Spinal cord (tissue), 10 donors: ENCODE measurements around the gene ITGB3. TPM values are rescaled to one million over a fixed set of nuclear protein-coding genes. Genes with fewer than 3 reads are reported as not detected.

Experiments
- DNase-seq, 6 donors: peaks; one replicate each; pipeline versions ENCODE4 v3.0.0 to v3.0.0-alpha.2; 2013 to 2015; ENCODE audit warnings: low spot score in 6 of 6, low read depth in 4 of 6
- H3K27ac ChIP-seq: one replicate; pipeline ENCODE4 v1.5.1; 2013; ENCODE audit warnings: low read depth, low read length, control low read depth
- H3K27me3 ChIP-seq: one replicate; pipeline ENCODE4 v1.6.1; 2013; ENCODE audit warnings: low read length; ENCODE audit not compliant: control insufficient read depth, insufficient read depth
- H3K36me3 ChIP-seq: one replicate; pipeline ENCODE4 v1.6.1; 2013; ENCODE audit warnings: low read length; ENCODE audit not compliant: control insufficient read depth, insufficient read depth
- H3K4me1 ChIP-seq: one replicate; pipeline ENCODE4 v1.6.1; 2013; ENCODE audit warnings: low read length; ENCODE audit not compliant: control insufficient read depth, insufficient read depth
- H3K4me3 ChIP-seq: one replicate; pipeline ENCODE4 v1.5.1; 2013; ENCODE audit warnings: low read depth, low read length, control low read depth
- H3K9me3 ChIP-seq: one replicate; pipeline ENCODE4 v1.6.1; 2013; ENCODE audit warnings: low read length; ENCODE audit not compliant: control insufficient read depth, insufficient read depth
- WGBS: methylation state at CpG from one replicate; pipeline ENCODE4 v1.1.5; 2013; ENCODE audit warnings: missing lambda C conversion rate; ENCODE audit not compliant: insufficient coverage; 5-methylcytosine and 5-hydroxymethylcytosine counted together
- polyA plus RNA-seq, 2 donors: library from polyadenylated mRNA; unstranded; fragments of 120-200 nt; gene quantifications; one replicate each; pipeline ENCODE4 v1.2.1, GENCODE V29; 2013; ENCODE audit not compliant: insufficient read length in 2 of 2
- total RNA-seq, 2 donors: library from RNA; depleted of rRNA in 1 of 2; stranded (reverse); fragments of 120-200 nt in 1 of 2; fragments of >200 nt in 1 of 2; gene quantifications; one replicate each; pipeline versions ENCODE4 v1.2.3 to v1.2.4, GENCODE V29; 2013 to 2014
- donor health status: healthy.

Gene ITGB3
- total and polyA plus RNA-seq, 4 donors: 2.6 to 7.5 (median 3.6) TPM

DNA sequence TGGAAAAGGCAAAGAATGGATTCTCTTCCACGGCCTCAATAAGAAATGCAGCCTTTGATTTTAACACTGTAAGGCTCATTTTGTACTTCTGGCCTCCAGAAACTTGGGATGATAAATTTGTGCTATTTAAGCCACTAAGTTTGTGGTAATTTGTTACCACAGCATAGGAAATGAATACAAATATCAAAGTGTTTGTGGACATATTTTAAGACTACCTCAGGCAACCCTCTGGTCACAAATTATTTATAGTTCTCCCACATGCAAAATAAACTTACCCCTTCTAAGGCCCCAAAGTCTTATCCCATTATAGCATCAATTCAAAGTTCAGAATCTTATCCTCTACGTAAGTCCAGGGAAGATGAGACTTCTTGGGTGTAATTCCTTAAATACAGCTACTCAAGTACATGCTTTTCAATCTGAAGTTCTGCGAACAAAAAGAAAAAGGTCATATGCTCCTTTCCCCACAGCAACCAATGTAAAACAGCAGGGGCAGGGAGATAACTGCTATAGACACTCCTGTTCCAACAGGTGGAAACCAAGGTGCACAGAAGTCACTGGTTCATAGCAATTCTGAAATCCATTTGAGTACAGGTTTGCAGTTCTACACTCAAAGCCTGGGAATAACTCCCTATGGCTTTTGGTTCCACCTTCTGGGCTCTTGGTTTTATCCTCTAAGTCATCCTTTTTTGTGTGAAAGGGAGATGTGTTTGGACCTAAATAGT is 64.7 kb downstream of the ITGB3 start:
- H3K27ac ChIP-seq: no peak overlapping the region
- no peaks in the 10 kb centered on the region for H3K36me3 ChIP-seq
- no peaks in the 10 kb centered on the region for H3K27me3 ChIP-seq
- H3K4me3 ChIP-seq: no peak overlapping the region
- peaks cover 4% of the 10 kb centered on the region for H3K4me1 ChIP-seq
- 100% methylated on average over 1 of the region's 3 CpGs for WGBS
- DNase-seq: no peak
- peaks cover 3% of the 10 kb centered on the region for H3K9me3 ChIP-seq

DNA sequence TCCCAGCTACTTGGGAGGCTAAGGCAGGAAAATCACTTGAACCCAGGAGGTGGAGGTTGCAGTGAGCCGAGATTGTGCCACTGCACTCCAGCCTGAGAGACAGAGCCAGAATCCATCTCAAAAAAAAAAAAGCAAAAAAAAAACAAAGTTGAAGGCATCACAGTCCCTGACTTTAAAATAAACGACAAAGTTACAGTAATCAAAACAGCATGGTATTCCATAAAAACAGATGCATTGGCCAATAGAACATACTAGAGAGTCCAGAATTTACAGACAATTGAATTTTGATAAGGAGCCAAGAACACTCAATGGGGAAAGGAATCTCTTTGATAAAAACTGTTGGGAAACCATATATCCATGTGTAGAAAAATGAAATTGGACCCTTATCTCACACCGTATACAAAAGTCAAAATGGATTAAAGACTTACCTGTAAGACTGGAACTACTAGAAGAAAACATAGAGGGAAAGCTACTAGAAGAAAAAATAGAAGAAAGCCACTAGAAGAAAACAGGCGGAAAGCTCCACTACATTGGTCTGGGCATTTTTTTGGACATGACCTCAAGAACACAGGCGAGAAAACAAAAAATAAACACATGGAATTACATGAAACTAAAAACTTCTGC is 67.4 kb downstream of the ITGB3 start:
- WGBS: 100% methylated on average over 1 of the region's 5 CpGs
- Histone ChIP-seq H3K4me1 (peaks cover 12% of the 10 kb centered on the region), H3K9me3 (peaks cover 3% of the 10 kb centered on the region), H3K27me3 (no peaks in the 10 kb centered on the region), H3K36me3 (no peaks in the 10 kb centered on the region), H3K27ac (no peak overlapping the region), H3K4me3 (no peak overlapping the region)
- DNase-seq: no peak

DNA sequence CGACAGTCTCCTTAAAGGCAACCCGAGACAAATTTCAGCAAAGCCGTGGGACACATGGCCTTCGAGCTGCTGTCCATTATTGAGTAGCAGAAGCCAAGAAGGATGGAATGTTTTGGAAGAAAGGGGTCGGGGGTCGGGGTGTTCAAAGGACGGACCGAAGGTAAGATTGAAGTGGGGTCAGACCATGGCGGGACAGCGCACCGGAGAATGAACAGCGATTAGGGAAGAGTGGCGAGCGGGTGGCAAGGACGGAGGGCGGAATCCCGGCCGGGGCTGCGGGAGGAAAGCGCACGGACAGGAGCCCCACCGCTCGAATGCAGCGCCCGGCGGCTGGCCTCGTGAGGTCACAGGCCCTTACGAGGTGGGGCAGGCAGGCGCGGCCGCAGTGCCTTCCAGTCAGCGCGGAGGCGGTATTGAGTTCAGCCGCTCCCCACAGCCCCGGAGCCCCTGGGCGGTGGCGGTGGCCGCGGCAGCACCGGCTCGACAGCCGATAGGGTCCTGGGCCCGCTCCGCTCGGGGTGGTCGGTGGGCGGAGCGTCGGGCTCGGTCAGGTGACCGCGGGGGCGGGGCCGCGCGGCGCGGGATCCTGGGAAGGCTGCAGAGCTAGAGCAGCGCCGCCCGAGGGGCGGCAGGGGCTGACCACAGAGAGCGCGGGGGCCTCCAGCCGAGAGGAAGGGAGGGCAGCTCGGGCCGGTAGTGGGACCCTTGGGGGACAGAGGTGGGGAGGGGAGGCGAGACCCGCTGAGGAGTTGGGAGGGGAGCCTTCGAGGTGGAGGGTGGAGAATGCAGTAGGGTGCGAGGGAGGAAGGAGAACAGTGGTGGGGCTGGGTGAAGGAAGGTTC is 70.0 kb downstream of the ITGB3 start, which contains the start of gene EFCAB13:
TSS of gene EFCAB13 (plus strand) at position 574 of the 842 bp plus-strand sequence. CDS start 4,399 bp downstream, outside the sequence.
- peaks cover 12% of the 10 kb centered on the region for H3K4me1 ChIP-seq
- peak; percentile 46 to 95 (median 59) for DNase-seq
- H3K4me3 ChIP-seq: peak within 1 kb of the TSS; percentile 68
- H3K27me3 ChIP-seq: no peaks in the 10 kb centered on the region
- H3K27ac ChIP-seq: peak within 1 kb of the TSS; percentile 83
- no peaks in the 10 kb centered on the region for H3K36me3 ChIP-seq
- WGBS: under 1% methylated on average over 72 of the region's 72 CpGs
- peaks cover 3% of the 10 kb centered on the region for H3K9me3 ChIP-seq

DNA sequence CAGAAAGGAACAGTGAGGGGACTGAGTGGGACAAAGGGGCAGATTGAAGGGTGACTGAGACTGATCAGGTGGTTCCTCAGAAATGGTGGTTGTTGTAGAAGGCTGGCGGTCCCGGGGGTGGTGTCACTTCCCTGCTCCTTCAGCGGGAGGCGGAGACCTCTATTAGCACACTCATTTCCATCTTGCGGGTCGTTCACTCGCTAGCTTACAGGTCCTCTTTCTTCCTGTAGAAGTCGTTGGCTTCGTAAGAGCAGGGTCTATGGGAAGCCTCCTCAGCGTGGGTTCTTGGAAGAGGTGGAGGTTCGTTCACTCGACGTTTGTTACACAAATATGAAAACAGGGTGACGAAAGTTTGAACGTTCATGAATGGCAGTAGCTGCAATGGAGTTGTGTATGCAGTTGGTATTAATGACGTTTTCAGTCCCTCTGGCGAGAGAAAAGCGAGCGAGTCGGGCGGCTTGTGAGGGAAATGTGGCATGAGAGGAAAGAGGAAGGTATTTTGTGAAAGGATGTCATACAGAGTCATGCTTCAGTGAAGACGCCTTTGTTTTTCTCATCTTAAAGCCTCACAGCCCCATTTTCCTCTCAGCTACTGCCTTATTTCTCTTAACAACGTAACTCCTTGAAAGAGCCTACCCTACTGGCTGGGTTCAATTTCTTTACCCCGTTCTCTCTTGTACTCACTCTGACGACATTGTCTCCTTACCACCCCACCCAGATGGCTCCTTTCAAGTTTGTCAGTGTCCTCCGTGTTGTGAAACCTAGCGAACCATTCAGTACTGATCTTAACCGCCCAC is 70.8 kb downstream of the ITGB3 start:
- Histone ChIP-seq H3K27ac (peak overlapping the region; percentile 83), H3K4me1 (peaks cover 12% of the 10 kb centered on the region), H3K36me3 (no peaks in the 10 kb centered on the region), H3K9me3 (peaks cover 3% of the 10 kb centered on the region), H3K4me3 (peak overlapping the region; percentile 68), H3K27me3 (no peaks in the 10 kb centered on the region)
- peak in 5 of 6 donors; percentile 6 to 82 (median 25) for DNase-seq
- WGBS: 21% methylated on average over 10 of the region's 28 CpGs

DNA sequence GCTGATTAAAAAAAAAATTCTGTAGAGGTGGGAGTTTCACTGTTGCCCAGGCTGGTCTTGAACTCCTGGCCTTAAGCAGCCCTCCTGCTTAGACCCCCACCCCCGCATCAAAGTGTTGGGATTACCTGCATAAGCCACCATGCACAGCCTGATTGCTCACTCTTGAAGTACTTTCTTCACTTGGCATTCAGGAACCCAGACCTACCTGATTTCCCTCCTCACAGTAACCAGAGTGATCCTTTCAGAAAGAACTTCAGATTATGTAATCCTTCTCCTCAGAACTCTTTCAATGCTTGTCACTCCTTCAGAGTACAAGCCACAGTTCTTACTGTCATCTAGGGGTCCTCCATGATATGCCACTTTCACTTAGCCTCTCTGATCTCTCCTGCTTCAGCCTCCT is 71.5 kb downstream of the ITGB3 start:
- no peaks in the 10 kb centered on the region for H3K36me3 ChIP-seq
- 100% methylated on average over 1 of the region's 1 CpG for WGBS
- H3K27me3 ChIP-seq: no peaks in the 10 kb centered on the region
- no peak overlapping the region for H3K4me3 ChIP-seq
- no peak overlapping the region for H3K27ac ChIP-seq
- no peak for DNase-seq
- H3K9me3 ChIP-seq: peaks cover 3% of the 10 kb centered on the region
- peaks cover 12% of the 10 kb centered on the region for H3K4me1 ChIP-seq

DNA sequence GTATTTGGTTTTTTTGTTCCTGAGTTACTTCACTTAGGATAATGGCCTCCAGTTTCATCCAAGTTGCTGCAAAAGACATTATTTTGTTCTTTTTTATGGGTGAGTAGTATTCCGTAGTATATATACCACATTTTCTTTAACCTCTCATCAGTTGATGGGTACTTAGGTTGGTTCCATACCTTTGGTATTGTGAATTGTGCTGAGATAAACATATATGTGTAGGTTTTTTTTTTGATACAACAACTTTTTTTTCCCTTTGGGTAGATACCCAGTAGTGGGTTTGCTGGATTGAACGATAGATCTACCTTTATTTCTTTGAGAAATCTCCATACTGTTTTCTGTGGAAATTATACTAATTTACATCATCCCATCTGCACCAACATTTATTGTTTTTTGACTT is 76.9 kb downstream of the ITGB3 start:
- Histone ChIP-seq H3K4me1 (no peaks in the 10 kb centered on the region), H3K4me3 (no peak overlapping the region), H3K27me3 (no peaks in the 10 kb centered on the region), H3K9me3 (no peaks in the 10 kb centered on the region), H3K27ac (no peak overlapping the region), H3K36me3 (no peaks in the 10 kb centered on the region)
- no peak for DNase-seq
- no CpG with 5 or more reads among the region's 2 CpGs for WGBS

DNA sequence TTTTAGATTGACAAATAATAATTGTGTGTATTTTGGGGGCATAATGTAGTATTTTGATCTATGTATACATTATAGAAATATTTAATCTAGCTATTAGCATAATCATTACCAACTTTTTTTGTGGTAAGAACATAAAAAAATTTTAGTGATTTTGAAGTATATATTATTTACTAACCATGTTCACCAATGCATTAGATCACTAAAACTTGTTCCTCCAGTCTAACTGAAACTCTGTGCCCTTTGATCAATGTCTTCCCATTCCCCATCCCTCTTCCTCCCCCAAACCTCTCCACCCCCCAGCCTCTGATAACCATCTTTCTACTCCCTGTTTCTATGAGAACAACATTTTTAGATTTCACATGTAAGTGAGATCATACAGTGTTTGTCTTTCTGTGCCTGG is 78.7 kb downstream of the ITGB3 start:
- no peaks in the 10 kb centered on the region for H3K36me3 ChIP-seq
- DNase-seq: no peak
- no peak overlapping the region for H3K4me3 ChIP-seq
- no peak overlapping the region for H3K27ac ChIP-seq
- H3K4me1 ChIP-seq: no peaks in the 10 kb centered on the region
- H3K27me3 ChIP-seq: no peaks in the 10 kb centered on the region
- H3K9me3 ChIP-seq: no peaks in the 10 kb centered on the region

DNA sequence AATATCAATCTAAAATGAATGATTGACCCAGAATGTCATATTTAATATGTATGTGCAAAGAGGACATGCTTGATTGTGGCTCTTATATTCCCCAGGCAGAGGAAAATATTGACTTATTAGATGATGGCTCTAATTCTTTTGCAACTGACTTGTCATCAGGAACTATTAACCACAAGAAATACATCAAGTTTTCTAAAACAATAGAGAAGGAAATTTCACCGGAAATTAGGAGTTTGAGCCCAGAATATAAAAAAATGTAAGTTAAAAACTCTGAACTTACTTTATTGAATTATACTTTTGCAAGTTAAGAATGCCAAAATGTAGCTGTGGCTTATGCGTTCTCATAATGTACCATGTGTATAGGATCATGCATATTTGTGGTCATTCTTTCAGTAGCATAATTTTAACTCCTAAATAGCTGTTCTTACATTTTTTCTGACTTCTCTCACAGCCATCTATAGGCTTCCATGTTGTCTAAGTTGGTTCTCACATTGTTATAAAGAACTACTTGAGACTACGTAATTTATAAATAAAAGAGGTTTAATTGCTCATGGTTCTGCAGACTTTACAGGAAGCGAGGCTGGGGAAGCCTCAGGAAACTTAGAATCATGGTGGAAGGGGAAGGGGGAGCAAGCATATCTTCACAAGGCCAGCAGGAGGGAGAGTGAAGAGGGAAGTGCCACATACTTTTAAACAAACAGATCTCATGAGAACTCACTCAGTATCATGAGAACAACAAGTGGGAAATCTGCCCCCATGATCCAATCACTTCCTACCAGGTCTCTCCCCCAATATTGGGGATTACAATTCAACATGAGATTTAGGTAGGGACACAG is 81.7 kb downstream of the ITGB3 start:
- no peaks in the 10 kb centered on the region for H3K4me1 ChIP-seq
- H3K27ac ChIP-seq: no peak overlapping the region
- no peaks in the 10 kb centered on the region for H3K9me3 ChIP-seq
- H3K27me3 ChIP-seq: no peaks in the 10 kb centered on the region
- no peak for DNase-seq
- no peak overlapping the region for H3K4me3 ChIP-seq
- H3K36me3 ChIP-seq: no peaks in the 10 kb centered on the region
- WGBS: no CpG with 5 or more reads among the region's 4 CpGs
